Measurements from ENCODE around the gene BRAT1. TPM values are rescaled to one million over a fixed set of nuclear protein-coding genes. Genes with fewer than 3 reads are reported as not detected.

Gene BRAT1
- polyA plus RNA-seq, 1 donor from 2014 or later = 60.3 TPM

- no peak overlapping the region for H3K27ac ChIP-seq (ENCODE audit: low read length)
- no peaks in the 10 kb centered on the region for H3K9me2 ChIP-seq (ENCODE audit: insufficient read depth, low read length)
- no peaks in the 10 kb centered on the region for H4K20me1 ChIP-seq (ENCODE audit: insufficient read depth)
- H3K4me3 ChIP-seq (ENCODE audit: low read length) = no peak overlapping the region
- no peak overlapping the region for H3K4me2 ChIP-seq (ENCODE audit: low read length)
- TF ChIP-seq RAD21 (conservative IDR thresholded peaks at IDR 0.05) (no peak), EP300 (conservative IDR thresholded peaks at IDR 0.05; ENCODE audit: poor library complexity, severe bottlenecking) (no peak), MXI1 (conservative IDR thresholded peaks at IDR 0.05; ENCODE audit: poor library complexity, severe bottlenecking) (no peak), SMC3 (conservative IDR thresholded peaks at IDR 0.05; ENCODE audit: poor library complexity) (no peak), EZH2 (IDR thresholded peaks at IDR 0.05; ENCODE audit: borderline replicate concordance, insufficient read depth, low read length, poor library complexity, severe bottlenecking) (no peak), TAF1 (IDR thresholded peaks at IDR 0.05; ENCODE audit: low read depth) (no peak), POLR2AphosphoS5 (IDR thresholded peaks at IDR 0.05) (no peak)
- TF ChIP-seq, protein P1, sequence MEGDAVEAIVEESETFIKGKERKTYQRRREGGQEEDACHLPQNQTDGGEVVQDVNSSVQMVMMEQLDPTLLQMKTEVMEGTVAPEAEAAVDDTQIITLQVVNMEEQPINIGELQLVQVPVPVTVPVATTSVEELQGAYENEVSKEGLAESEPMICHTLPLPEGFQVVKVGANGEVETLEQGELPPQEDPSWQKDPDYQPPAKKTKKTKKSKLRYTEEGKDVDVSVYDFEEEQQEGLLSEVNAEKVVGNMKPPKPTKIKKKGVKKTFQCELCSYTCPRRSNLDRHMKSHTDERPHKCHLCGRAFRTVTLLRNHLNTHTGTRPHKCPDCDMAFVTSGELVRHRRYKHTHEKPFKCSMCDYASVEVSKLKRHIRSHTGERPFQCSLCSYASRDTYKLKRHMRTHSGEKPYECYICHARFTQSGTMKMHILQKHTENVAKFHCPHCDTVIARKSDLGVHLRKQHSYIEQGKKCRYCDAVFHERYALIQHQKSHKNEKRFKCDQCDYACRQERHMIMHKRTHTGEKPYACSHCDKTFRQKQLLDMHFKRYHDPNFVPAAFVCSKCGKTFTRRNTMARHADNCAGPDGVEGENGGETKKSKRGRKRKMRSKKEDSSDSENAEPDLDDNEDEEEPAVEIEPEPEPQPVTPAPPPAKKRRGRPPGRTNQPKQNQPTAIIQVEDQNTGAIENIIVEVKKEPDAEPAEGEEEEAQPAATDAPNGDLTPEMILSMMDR (IDR thresholded peaks at IDR 0.05; ENCODE audit: poor library complexity, severe bottlenecking) = no peak
- TF ChIP-seq, protein P2, sequence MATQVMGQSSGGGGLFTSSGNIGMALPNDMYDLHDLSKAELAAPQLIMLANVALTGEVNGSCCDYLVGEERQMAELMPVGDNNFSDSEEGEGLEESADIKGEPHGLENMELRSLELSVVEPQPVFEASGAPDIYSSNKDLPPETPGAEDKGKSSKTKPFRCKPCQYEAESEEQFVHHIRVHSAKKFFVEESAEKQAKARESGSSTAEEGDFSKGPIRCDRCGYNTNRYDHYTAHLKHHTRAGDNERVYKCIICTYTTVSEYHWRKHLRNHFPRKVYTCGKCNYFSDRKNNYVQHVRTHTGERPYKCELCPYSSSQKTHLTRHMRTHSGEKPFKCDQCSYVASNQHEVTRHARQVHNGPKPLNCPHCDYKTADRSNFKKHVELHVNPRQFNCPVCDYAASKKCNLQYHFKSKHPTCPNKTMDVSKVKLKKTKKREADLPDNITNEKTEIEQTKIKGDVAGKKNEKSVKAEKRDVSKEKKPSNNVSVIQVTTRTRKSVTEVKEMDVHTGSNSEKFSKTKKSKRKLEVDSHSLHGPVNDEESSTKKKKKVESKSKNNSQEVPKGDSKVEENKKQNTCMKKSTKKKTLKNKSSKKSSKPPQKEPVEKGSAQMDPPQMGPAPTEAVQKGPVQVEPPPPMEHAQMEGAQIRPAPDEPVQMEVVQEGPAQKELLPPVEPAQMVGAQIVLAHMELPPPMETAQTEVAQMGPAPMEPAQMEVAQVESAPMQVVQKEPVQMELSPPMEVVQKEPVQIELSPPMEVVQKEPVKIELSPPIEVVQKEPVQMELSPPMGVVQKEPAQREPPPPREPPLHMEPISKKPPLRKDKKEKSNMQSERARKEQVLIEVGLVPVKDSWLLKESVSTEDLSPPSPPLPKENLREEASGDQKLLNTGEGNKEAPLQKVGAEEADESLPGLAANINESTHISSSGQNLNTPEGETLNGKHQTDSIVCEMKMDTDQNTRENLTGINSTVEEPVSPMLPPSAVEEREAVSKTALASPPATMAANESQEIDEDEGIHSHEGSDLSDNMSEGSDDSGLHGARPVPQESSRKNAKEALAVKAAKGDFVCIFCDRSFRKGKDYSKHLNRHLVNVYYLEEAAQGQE (IDR thresholded peaks at IDR 0.05; ENCODE audit: borderline replicate concordance) = no peak
- no peaks in the 10 kb centered on the region for H3K36me3 ChIP-seq (ENCODE audit: insufficient read depth, low read length)
- no peaks in the 10 kb centered on the region for H3K9me3 ChIP-seq (ENCODE audit: low read length)
- H3K27me3 ChIP-seq (ENCODE audit: insufficient read depth, low read depth, low read length) = peaks cover 4% of the 10 kb centered on the region
- no peak overlapping the region for H2AFZ ChIP-seq (ENCODE audit: low read depth, low read length)
- no peak overlapping the region for H3K9ac ChIP-seq (ENCODE audit: low read length)
- no peaks in the 10 kb centered on the region for H3F3A ChIP-seq (ENCODE audit: insufficient read depth, low read length, poor library complexity, severe bottlenecking)
- H3K79me2 ChIP-seq (replicated peaks; ENCODE audit: insufficient read depth, low read length) = no peaks in the 10 kb centered on the region
Measured at GRCh38 chr7:2514473-2515423, 40.6 kb downstream of the BRAT1 start.

DNA sequence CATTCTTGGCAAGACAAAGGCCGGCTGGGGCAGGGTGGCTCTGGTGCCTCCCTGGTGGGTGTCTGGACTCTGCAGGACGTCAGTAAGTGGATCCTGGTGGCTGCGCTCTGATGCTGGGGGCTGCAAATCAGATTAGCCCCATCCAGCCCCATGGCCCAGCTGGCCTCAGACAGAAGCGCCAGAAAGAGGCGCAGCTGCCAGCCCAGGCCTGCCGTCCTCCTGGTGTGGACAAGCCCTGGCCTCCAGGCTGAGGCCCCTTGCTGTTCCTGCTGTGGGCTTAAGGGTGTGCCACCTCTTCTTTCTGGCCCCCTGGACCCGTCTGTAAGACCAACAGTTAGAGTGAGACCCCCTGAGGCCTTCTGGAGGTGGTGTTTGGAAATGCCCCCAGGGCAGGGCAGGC is 41.6 kb downstream of the BRAT1 start:
- no peaks in the 10 kb centered on the region for H3K36me3 ChIP-seq (ENCODE audit: insufficient read depth, low read length)
- H3K4me2 ChIP-seq (ENCODE audit: low read length) = no peak overlapping the region
- no peak overlapping the region for H2AFZ ChIP-seq (ENCODE audit: low read depth, low read length)
- H3F3A ChIP-seq (ENCODE audit: insufficient read depth, low read length, poor library complexity, severe bottlenecking) = no peaks in the 10 kb centered on the region
- no peak overlapping the region for H3K9ac ChIP-seq (ENCODE audit: low read length)
- no peak overlapping the region for H3K27ac ChIP-seq (ENCODE audit: low read length)
- H3K4me3 ChIP-seq (ENCODE audit: low read length) = no peak overlapping the region
- TF ChIP-seq, protein P2 (IDR thresholded peaks at IDR 0.05; ENCODE audit: borderline replicate concordance) = no peak
- TF ChIP-seq EZH2 (IDR thresholded peaks at IDR 0.05; ENCODE audit: borderline replicate concordance, insufficient read depth, low read length, poor library complexity, severe bottlenecking) = no peak
- TF ChIP-seq SMC3 (conservative IDR thresholded peaks at IDR 0.05; ENCODE audit: poor library complexity) = no peak
- no peak for TF ChIP-seq POLR2AphosphoS5 (IDR thresholded peaks at IDR 0.05)
- TF ChIP-seq, protein P1 (IDR thresholded peaks at IDR 0.05; ENCODE audit: poor library complexity, severe bottlenecking) = no peak
- no peak for TF ChIP-seq MXI1 (conservative IDR thresholded peaks at IDR 0.05; ENCODE audit: poor library complexity, severe bottlenecking)
- TF ChIP-seq EP300 (conservative IDR thresholded peaks at IDR 0.05; ENCODE audit: poor library complexity, severe bottlenecking) = no peak
- no peak for TF ChIP-seq RAD21 (conservative IDR thresholded peaks at IDR 0.05)
- TF ChIP-seq TAF1 (IDR thresholded peaks at IDR 0.05; ENCODE audit: low read depth) = no peak
- H3K9me3 ChIP-seq (ENCODE audit: low read length) = no peaks in the 10 kb centered on the region
- peaks cover 4% of the 10 kb centered on the region for H3K27me3 ChIP-seq (ENCODE audit: insufficient read depth, low read depth, low read length)
- H3K9me2 ChIP-seq (ENCODE audit: insufficient read depth, low read length) = no peaks in the 10 kb centered on the region
- no peaks in the 10 kb centered on the region for H3K79me2 ChIP-seq (replicated peaks; ENCODE audit: insufficient read depth, low read length)
- no peaks in the 10 kb centered on the region for H4K20me1 ChIP-seq (ENCODE audit: insufficient read depth)
